GM12878 (cell line): Measurements from ENCODE around the gene SEPTIN6.
A peak's percentile ranks its signal among the peaks of the same experiment; 100 is the strongest.

Experiments
- BHLHE40 ChIP-seq, 2 experiments: fragments of 450-650 bp in 1 of 2; IDR thresholded peaks; 2 replicates each; pipeline ENCODE4 v1.6.1; 2011 to 2017; ENCODE audit warnings: low read depth in 2 of 2, borderline replicate concordance in 1 of 2, improper control_type of control experiment in 1 of 2, low read length in 1 of 2, mild to moderate bottlenecking in 1 of 2
- CEBPB ChIP-seq, 2 experiments: fragments of 150-350 bp in 1 of 2; IDR thresholded peaks; 2 replicates each; pipeline ENCODE4 v1.6.1; 2012 to 2014; ENCODE audit warnings: low read depth in 2 of 2, low read length in 2 of 2, borderline replicate concordance in 1 of 2, inconsistent platforms in 1 of 2
- CTCF ChIP-seq, 3 experiments: IDR thresholded peaks in 2 of 3; conservative IDR thresholded peaks in 1 of 3; 2 replicates each; pipeline ENCODE4 v1.5.1; 2011; ENCODE audit warnings: low read depth in 3 of 3, low read length in 3 of 3, mild to moderate bottlenecking in 3 of 3, control low read depth in 2 of 3, moderate library complexity in 2 of 3, inconsistent platforms in 1 of 3, mixed read lengths in 1 of 3; ENCODE audit not compliant: control insufficient read depth in 2 of 3, insufficient read depth in 1 of 3; ENCODE audit errors: extremely low read depth in 1 of 3
- DPF2 ChIP-seq: fragments of 450-650 bp; IDR thresholded peaks from 2 replicates; pipeline ENCODE4 v1.6.1; 2017; ENCODE audit warnings: mild to moderate bottlenecking
- EZH2 ChIP-seq: IDR thresholded peaks from 2 replicates; pipeline ENCODE4 v1.6.1; 2012; ENCODE audit warnings: low read depth, mild to moderate bottlenecking, control low read depth, inconsistent platforms, low read length, borderline replicate concordance; ENCODE audit not compliant: control insufficient read depth
- HDAC2 ChIP-seq: fragments of 200-600 bp; sonication (generic); IDR thresholded peaks from 2 replicates; pipeline ENCODE4 v1.6.1; 2017
- KDM1A ChIP-seq: fragments of 200-600 bp; sonication (generic); IDR thresholded peaks from 2 replicates; pipeline ENCODE4 v1.6.1; 2016; ENCODE audit warnings: borderline replicate concordance
- MXI1 ChIP-seq: fragments of 150-350 bp; IDR thresholded peaks from 2 replicates; pipeline ENCODE4 v1.6.1; 2011; ENCODE audit warnings: low read depth, mild to moderate bottlenecking, inconsistent platforms, low read length, improper control_type of control experiment
- POLR2AphosphoS5 ChIP-seq: IDR thresholded peaks from 2 replicates; pipeline ENCODE4 v1.6.1; 2011; ENCODE audit warnings: mild to moderate bottlenecking, low read length, inconsistent platforms
- SIX5 ChIP-seq: IDR thresholded peaks from 2 replicates; pipeline ENCODE4 v1.6.1; 2011; ENCODE audit warnings: mild to moderate bottlenecking, low read depth, low read length, moderate library complexity; ENCODE audit not compliant: severe bottlenecking
- ZBTB33 ChIP-seq: fragments of 450-650 bp; IDR thresholded peaks from 2 replicates; pipeline ENCODE4 v1.6.1; 2017; ENCODE audit warnings: mild to moderate bottlenecking
- ZNF274 ChIP-seq: IDR thresholded peaks from one replicate; pipeline ENCODE4 v1.8.0; 2011; ENCODE audit not compliant: insufficient read length, insufficient read depth

- no peak for TF ChIP-seq KDM1A
- peak; percentile 61 to 85 (median 76) for TF ChIP-seq CTCF (IDR thresholded peaks at IDR 0.05 in 2 of 3, conservative IDR thresholded peaks at IDR 0.05 in 1 of 3; ENCODE audit: control insufficient read depth in 2 of 3, extremely low read depth in 1 of 3, insufficient read depth in 1 of 3, low read depth in 3 of 3, low read length in 3 of 3)
- TF ChIP-seq DPF2: no peak
- TF ChIP-seq MXI1: no peak
- no peak for TF ChIP-seq SIX5
- TF ChIP-seq POLR2AphosphoS5: no peak
- no peak for TF ChIP-seq ZBTB33
- no peak for TF ChIP-seq ZNF274
- TF ChIP-seq CEBPB (IDR thresholded peaks at IDR 0.05; ENCODE audit: borderline replicate concordance in 1 of 2, low read depth in 2 of 2, low read length in 2 of 2): no peak
- TF ChIP-seq BHLHE40 (IDR thresholded peaks at IDR 0.05; ENCODE audit: borderline replicate concordance in 1 of 2, low read depth in 2 of 2, low read length in 1 of 2): no peak
- no peak for TF ChIP-seq HDAC2
- TF ChIP-seq EZH2: no peak
These were observed 36.6 kb upstream of the SEPTIN6 start for GRCh38 chrX:119729408-119730201.
